OCI-LY1 (cell line): ENCODE measurements around the gene USP24.

Experiments used
- EZH2 ChIP-seq: fragments of 200-600 bp; sonication (generic), shearing (Covaris generic); IDR thresholded peaks from 2 replicates; pipeline ENCODE4 v1.8.0; 2017; ENCODE audit warnings: borderline replicate concordance, mixed run types, mild to moderate bottlenecking, antibody characterized with exemption, low read length, moderate library complexity, mixed read lengths
- TF ChIP-seq, protein P1 (sequence below): fragments of 200-600 bp; sonication (generic), shearing (Covaris generic); IDR thresholded peaks from 2 replicates; pipeline ENCODE4 v1.5.1; 2017; ENCODE audit warnings: mild to moderate bottlenecking, antibody characterized with exemption, low read length, moderate library complexity, mixed read lengths

DNA sequence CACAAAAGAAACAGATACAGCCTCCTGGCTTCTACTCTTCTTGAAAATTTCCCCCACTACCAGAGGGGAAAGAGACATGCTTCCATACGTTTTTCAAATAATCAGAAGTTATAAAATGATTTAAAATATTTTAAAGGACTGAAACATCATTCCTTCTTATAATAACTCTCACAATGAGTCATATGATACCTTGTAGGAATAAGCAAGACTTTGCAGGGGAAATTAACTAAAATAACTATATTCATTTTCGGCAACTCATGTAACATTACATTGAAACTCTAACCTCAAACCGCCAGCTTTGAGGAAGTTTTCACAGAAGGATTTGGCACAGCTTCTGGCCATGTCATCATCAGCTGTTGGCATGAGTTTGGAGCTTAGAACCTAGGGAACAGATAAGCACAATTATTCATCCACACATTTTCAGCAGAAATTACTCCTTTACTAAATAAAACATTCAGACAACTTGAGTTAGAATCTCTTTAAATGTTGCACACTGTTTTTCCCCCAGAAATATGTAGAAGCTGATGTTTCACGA lies 85.9 kb downstream of the USP24 start:
- TF ChIP-seq, protein P1, sequence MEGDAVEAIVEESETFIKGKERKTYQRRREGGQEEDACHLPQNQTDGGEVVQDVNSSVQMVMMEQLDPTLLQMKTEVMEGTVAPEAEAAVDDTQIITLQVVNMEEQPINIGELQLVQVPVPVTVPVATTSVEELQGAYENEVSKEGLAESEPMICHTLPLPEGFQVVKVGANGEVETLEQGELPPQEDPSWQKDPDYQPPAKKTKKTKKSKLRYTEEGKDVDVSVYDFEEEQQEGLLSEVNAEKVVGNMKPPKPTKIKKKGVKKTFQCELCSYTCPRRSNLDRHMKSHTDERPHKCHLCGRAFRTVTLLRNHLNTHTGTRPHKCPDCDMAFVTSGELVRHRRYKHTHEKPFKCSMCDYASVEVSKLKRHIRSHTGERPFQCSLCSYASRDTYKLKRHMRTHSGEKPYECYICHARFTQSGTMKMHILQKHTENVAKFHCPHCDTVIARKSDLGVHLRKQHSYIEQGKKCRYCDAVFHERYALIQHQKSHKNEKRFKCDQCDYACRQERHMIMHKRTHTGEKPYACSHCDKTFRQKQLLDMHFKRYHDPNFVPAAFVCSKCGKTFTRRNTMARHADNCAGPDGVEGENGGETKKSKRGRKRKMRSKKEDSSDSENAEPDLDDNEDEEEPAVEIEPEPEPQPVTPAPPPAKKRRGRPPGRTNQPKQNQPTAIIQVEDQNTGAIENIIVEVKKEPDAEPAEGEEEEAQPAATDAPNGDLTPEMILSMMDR, result no peak
- no peak for TF ChIP-seq EZH2
